Measurements from ENCODE around the gene CACHD1.
"Not testable (repeated sequence)": the region's sequence is repeated elsewhere in the genome, so short reads cannot be mapped to it uniquely, and the experiment has no call there.

Gene CACHD1

GRCh38 chr1:64721135-64721534 is 251.2 kb downstream of the CACHD1 start:
- DNase-seq: no peak

GRCh38 chr1:64721576-64722145 is 251.7 kb downstream of the CACHD1 start:
- DNase-seq: no peak

- DNase-seq: no peak
Observed at GRCh38 chr1:64727861-64728260, 257.9 kb downstream of the CACHD1 start.

GRCh38 chr1:64733581-64734286 is 263.8 kb downstream of the CACHD1 start:
- DNase-seq: no peak

- no peak for DNase-seq
Observed at GRCh38 chr1:64734287-64734652, 264.3 kb downstream of the CACHD1 start.

GRCh38 chr1:64740687-64741086 is 270.8 kb downstream of the CACHD1 start:
- not testable (repeated sequence) for DNase-seq
